Common myeloid progenitor, CD34-positive (primary cell): Measurements from ENCODE around the gene PIGZ.

Experiments used
- CTCF ChIA-PET: fragments of 350-600 bp; sonication (Branson Sonifier 250); formaldehyde crosslinking; loops from one replicate; lab custom pipeline; 2021; ENCODE audit warnings: antibody characterized with exemption; lab: Charles Lee
- POLR2A ChIA-PET: fragments of 350-600 bp; sonication (Branson Sonifier 250); formaldehyde crosslinking; loops from one replicate; lab custom pipeline; 2021; ENCODE audit warnings: antibody characterized with exemption; lab: Charles Lee
- DNase-seq, 3 donors: peaks; one replicate each; pipeline versions ENCODE4 v3.0.0 to v3.0.0-alpha.2; 2013
- H3K27ac ChIP-seq, 2 experiments: 1 replicate in 1 of 2; 2 replicates in 1 of 2; pipeline ENCODE4 v1.7.0; 2013; ENCODE audit warnings: inconsistent platforms in 2 of 2, low read length in 2 of 2, mild to moderate bottlenecking in 2 of 2, low read depth in 1 of 2, moderate library complexity in 1 of 2; ENCODE audit not compliant: severe bottlenecking in 2 of 2, insufficient read depth in 1 of 2, poor library complexity in 1 of 2
- H3K27me3 ChIP-seq, 5 experiments: replicated peaks in 2 of 5; 1 replicate in 3 of 5; 2 replicates in 2 of 5; pipeline versions ENCODE4 v1.6.1 to v1.7.0; 2013; ENCODE audit warnings: low read length in 4 of 5, mild to moderate bottlenecking in 2 of 5, moderate library complexity in 2 of 5, inconsistent platforms in 1 of 5; ENCODE audit not compliant: insufficient read depth in 5 of 5, control insufficient read depth in 4 of 5
- H3K36me3 ChIP-seq, 4 experiments: 1 replicate in 2 of 4; 2 replicates in 2 of 4; pipeline versions ENCODE4 v1.6.1 to v1.7.0; 2013; ENCODE audit warnings: low read length in 3 of 4, control low read depth in 1 of 4, mild to moderate bottlenecking in 1 of 4; ENCODE audit not compliant: control insufficient read depth in 4 of 4, insufficient read depth in 4 of 4
- H3K4me1 ChIP-seq, 4 experiments: 1 replicate in 3 of 4; 2 replicates in 1 of 4; pipeline versions ENCODE4 v1.6.1 to v1.7.1; 2013; ENCODE audit warnings: low read length in 3 of 4, mild to moderate bottlenecking in 3 of 4, control low read depth in 1 of 4, inconsistent platforms in 1 of 4, moderate library complexity in 1 of 4; ENCODE audit not compliant: control insufficient read depth in 4 of 4, insufficient read depth in 4 of 4; ENCODE audit errors: control extremely low read depth in 1 of 4
- H3K4me3 ChIP-seq, 7 experiments: 1 replicate in 4 of 7; 2 replicates in 3 of 7; pipeline versions ENCODE4 v1.5.1 to v1.7.0; 2013; ENCODE audit warnings: mild to moderate bottlenecking in 7 of 7, low read length in 6 of 7, moderate library complexity in 6 of 7, inconsistent platforms in 2 of 7, low read depth in 2 of 7, control low read depth in 1 of 7; ENCODE audit not compliant: insufficient read depth in 4 of 7, control insufficient read depth in 1 of 7; ENCODE audit errors: extremely low read depth in 1 of 7
- H3K9me3 ChIP-seq, 5 experiments: 1 replicate in 4 of 5; 2 replicates in 1 of 5; pipeline versions ENCODE4 v1.6.1 to v1.7.1; 2013; ENCODE audit warnings: low read length in 4 of 5, mild to moderate bottlenecking in 2 of 5, inconsistent platforms in 1 of 5, low read depth in 1 of 5, moderate library complexity in 1 of 5; ENCODE audit not compliant: control insufficient read depth in 4 of 5, insufficient read depth in 2 of 5; ENCODE audit errors: control extremely low read depth in 1 of 5
- WGBS: methylation state at CpG from one replicate; pipeline ENCODE4 v1.1.5; 2013; ENCODE audit not compliant: insufficient coverage; 5-methylcytosine and 5-hydroxymethylcytosine counted together

The PIGZ gene

GRCh38 chr3:196969660-196970546 is 1.3 kb upstream of the PIGZ start:
- WGBS = 11% methylated on average over 75 of the region's 100 CpGs
- CTCF ChIA-PET = interaction anchor here (0.7 to 2.5 kb wide), 11 partner anchors 9 to 134 kb away, joined by 3 to 7 read pairs (median 4); no protein-coding TSS in a partner anchor
- Histone ChIP-seq H3K36me3 (peaks cover 0 to 22% (median 2%) of the 10 kb centered on the region in 4 experiments), H3K9me3 (peaks cover 0 to 2% (median 0%) of the 10 kb centered on the region in 5 experiments), H3K4me3 (peak overlapping the region; percentile 57 to 81 (median 73)), H3K4me1 (peaks cover 0 to 21% (median 17%) of the 10 kb centered on the region in 4 experiments), H3K27me3 (peaks cover 0 to 5% (median 0%) of the 10 kb centered on the region in 5 experiments), H3K27ac (no peak overlapping the region)
- DNase-seq = peak; percentile 67 to 79 (median 78)
- POLR2A ChIA-PET = interaction anchor here (0.5 to 1.1 kb wide), 3 partner anchors 27 to 783 kb away, joined by 3 to 5 read pairs (median 3); partner anchors contain the start of gene NCBP2

- CTCF ChIA-PET = interaction anchor here (0.7 to 2.5 kb wide), 8 partner anchors 9 to 63 kb away, joined by 3 to 7 read pairs (median 4); no protein-coding TSS in a partner anchor
- Histone ChIP-seq H3K27ac (peak overlapping the region in 1 of 2 experiments; percentile 43), H3K36me3 (peaks cover 0 to 22% (median 2%) of the 10 kb centered on the region in 4 experiments), H3K27me3 (peaks cover 0 to 5% (median 0%) of the 10 kb centered on the region in 5 experiments), H3K4me3 (peak overlapping the region; percentile 57 to 81 (median 73)), H3K4me1 (peaks cover 0 to 21% (median 17%) of the 10 kb centered on the region in 4 experiments), H3K9me3 (peaks cover 0 to 2% (median 0%) of the 10 kb centered on the region in 5 experiments)
- 2% methylated on average over 71 of the region's 72 CpGs for WGBS
- POLR2A ChIA-PET = interaction anchor here (0.6 to 1.1 kb wide), 3 partner anchors 12 to 101 kb away, joined by 3 to 5 read pairs (median 3); partner anchors contain the start of gene NCBP2
- DNase-seq = peak; percentile 24 to 70 (median 68)
These were observed 564 bp upstream of the PIGZ start for GRCh38 chr3:196969134-196969659.

GRCh38 chr3:196967412-196968232 is 1.0 kb downstream of the PIGZ start:
- H3K4me3 ChIP-seq = peak overlapping the region in 6 of 7 experiments; percentile 59 to 81 (median 74)
- peaks cover 0 to 2% (median 0%) of the 10 kb centered on the region in 5 experiments for H3K9me3 ChIP-seq
- ChIA-PET CTCF (interaction anchor here (1.6 to 2.5 kb wide), 2 partner anchors 15 to 17 kb away, joined by 3 to 7 read pairs; no protein-coding TSS in a partner anchor), POLR2A (no interaction called here)
- H3K4me1 ChIP-seq = peaks cover 0 to 21% (median 17%) of the 10 kb centered on the region in 4 experiments
- 76% methylated on average over 32 of the region's 35 CpGs for WGBS
- peaks cover 0 to 25% (median 4%) of the 10 kb centered on the region in 4 experiments for H3K36me3 ChIP-seq
- DNase-seq = no peak
- H3K27ac ChIP-seq = no peak overlapping the region
- peaks cover 0 to 5% (median 0%) of the 10 kb centered on the region in 5 experiments for H3K27me3 ChIP-seq

- Histone ChIP-seq H3K27ac (no peak overlapping the region), H3K4me3 (peak overlapping the region in 1 of 7 experiments; percentile 61), H3K36me3 (peaks cover 0 to 25% (median 4%) of the 10 kb centered on the region in 4 experiments), H3K4me1 (peaks cover 0 to 21% (median 17%) of the 10 kb centered on the region in 4 experiments), H3K9me3 (peaks cover 0 to 2% (median 0%) of the 10 kb centered on the region in 5 experiments), H3K27me3 (peaks cover 0 to 5% (median 0%) of the 10 kb centered on the region in 5 experiments)
- 88% methylated on average over 41 of the region's 47 CpGs for WGBS
- no peak for DNase-seq
- CTCF ChIA-PET = interaction anchor here (1.5 kb wide), 1 partner anchor 17 kb away, joined by 4 read pairs; no protein-coding TSS in a partner anchor
- POLR2A ChIA-PET = no interaction called here
These were observed 1.9 kb downstream of the PIGZ start for GRCh38 chr3:196966526-196967401.

GRCh38 chr3:196965804-196966173 is 2.8 kb downstream of the PIGZ start:
- ChIA-PET CTCF (interaction anchor here (1.5 kb wide), 1 partner anchor 16 kb away, joined by 4 read pairs; no protein-coding TSS in a partner anchor), POLR2A (no interaction called here)
- no peak for DNase-seq
- 97% methylated on average over 8 of the region's 10 CpGs for WGBS
- Histone ChIP-seq H3K4me3 (no peak overlapping the region), H3K9me3 (no peaks in the 10 kb centered on the region), H3K36me3 (peaks cover 0 to 25% (median 4%) of the 10 kb centered on the region in 4 experiments), H3K4me1 (peaks cover 0 to 21% (median 17%) of the 10 kb centered on the region in 4 experiments), H3K27ac (no peak overlapping the region), H3K27me3 (peaks cover 0 to 5% (median 0%) of the 10 kb centered on the region in 5 experiments)
